A673 (cell line): Measurements from ENCODE around the gene ABRACL.

Experiments used
- EZH2 ChIP-seq: fragments of 200-600 bp; sonication (generic); IDR thresholded peaks from 2 replicates; pipeline ENCODE4 v1.6.1; 2017; ENCODE audit warnings: borderline replicate concordance, low read depth, mild to moderate bottlenecking, mixed read lengths, antibody characterized with exemption, low read length; ENCODE audit not compliant: poor library complexity, severe bottlenecking
- TF ChIP-seq, protein P1 (sequence below): fragments of 300-800, 200-600 bp; sonication (generic); conservative IDR thresholded peaks from 2 replicates; pipeline ENCODE4 v1.5.1; 2017; ENCODE audit warnings: low read depth, mild to moderate bottlenecking, antibody characterized with exemption, low read length, moderate library complexity, mixed read lengths

DNA sequence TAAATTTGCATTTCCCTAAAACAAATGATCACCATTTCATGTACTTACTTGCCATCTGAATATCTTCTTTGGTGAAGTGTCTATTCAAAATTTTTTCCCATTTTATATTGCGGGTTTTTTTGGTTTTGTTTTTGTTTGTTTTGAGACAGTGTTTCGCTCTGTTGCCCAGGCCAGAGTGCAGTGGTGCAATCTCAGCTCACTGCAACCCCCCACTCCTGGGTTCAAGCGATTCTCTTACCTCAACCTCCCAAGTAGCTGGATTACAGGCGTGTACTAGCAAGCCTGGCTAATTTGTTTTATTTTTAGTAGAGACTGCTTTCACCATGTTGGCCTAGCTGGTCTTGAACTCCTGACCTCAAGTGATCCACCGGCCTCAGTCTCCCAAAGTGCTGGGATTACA is 31.4 kb upstream of the ABRACL start:
- TF ChIP-seq, protein P1, sequence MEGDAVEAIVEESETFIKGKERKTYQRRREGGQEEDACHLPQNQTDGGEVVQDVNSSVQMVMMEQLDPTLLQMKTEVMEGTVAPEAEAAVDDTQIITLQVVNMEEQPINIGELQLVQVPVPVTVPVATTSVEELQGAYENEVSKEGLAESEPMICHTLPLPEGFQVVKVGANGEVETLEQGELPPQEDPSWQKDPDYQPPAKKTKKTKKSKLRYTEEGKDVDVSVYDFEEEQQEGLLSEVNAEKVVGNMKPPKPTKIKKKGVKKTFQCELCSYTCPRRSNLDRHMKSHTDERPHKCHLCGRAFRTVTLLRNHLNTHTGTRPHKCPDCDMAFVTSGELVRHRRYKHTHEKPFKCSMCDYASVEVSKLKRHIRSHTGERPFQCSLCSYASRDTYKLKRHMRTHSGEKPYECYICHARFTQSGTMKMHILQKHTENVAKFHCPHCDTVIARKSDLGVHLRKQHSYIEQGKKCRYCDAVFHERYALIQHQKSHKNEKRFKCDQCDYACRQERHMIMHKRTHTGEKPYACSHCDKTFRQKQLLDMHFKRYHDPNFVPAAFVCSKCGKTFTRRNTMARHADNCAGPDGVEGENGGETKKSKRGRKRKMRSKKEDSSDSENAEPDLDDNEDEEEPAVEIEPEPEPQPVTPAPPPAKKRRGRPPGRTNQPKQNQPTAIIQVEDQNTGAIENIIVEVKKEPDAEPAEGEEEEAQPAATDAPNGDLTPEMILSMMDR = no peak
- TF ChIP-seq EZH2 = no peak
